NCI-H1092 (cell line): ENCODE results near the gene PARP16.
A peak's percentile ranks its signal among the peaks of the same experiment; 100 is the strongest.
"Not testable (repeated sequence)": the region's sequence is repeated elsewhere in the genome, so short reads cannot be mapped to it uniquely, and the experiment has no call there.

ENCODE experiments used
- DNase-seq: peaks from one replicate; lab custom pipeline; 2025; lab: John Stamatoyannopoulos, UW

Gene PARP16

DNA sequence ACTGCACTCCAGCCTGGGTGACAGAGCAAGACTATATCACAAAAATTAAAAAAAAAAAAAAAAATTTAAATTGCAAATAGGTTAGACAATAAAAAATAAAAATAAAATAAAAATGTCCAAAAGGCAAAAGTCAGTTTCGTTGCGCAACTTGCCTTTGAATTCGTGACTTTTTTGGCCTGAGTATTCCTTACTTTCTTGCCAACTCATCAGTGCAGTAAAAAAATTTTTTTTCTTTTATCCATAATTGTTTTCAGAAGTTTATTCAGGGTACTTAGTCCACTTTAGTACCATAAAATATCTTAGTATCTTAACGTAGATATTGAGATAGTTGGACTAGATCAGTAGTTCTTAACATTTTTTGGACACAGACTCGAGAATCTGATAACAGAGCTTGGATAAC is 53.0 kb downstream of the PARP16 start:
- no peak for DNase-seq

DNA sequence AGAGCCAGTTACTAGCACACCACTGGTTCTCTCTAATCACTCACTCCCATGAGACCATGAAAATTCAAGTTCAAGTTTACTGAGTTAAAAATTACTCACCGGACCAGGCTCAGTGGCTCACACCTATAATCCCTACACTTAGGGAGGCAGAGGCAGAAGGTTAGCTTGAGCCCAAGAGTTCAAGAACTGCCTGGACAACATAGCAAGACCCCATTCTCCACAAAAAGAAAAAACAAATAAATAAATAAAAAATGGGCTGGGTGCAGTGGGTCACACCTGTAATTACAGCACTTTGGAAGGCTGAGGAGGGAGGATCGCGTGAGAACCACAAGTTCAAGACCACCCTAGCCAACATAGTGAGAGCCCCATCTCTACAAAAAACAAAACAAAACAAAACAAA is 54.2 kb downstream of the PARP16 start:
- no peak for DNase-seq

DNA sequence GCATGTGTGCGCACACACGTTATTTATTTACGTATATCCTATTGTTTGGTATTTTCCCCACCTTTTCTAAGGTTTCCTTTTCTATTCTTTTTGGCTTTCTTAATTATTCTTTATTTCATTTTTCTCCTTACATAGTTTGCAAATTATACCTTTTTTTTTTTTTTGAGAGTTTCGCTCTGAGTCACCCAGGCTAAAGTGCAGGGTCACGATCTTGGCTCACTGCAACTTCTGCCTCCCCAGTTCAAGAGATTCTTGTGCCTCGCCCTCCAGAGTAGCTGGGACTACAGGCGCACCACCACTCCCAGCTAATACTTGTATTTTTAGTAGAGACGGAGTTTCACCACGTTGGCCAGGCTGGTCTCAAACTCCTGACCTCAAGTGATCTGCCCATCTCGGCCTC is 55.4 kb downstream of the PARP16 start:
- DNase-seq, result no peak

DNA sequence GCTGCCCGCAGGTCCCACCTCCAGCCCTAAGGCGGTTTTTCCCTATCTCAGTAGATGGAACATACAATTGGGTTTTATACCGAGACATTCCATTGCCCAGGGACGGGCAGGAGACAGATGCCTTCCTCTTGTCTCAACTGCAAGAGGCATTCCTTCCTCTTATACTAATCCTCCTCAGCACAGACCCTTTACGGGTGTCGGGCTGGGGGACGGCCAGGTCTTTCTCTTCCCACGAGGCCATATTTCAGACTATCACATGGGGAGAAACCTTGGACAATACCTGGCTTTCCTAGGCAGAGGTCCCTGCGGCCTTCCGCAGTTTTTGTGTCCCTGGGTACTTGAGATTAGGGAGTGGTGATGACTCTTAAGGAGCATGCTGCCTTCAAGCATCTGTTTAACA is 59.8 kb downstream of the PARP16 start:
- DNase-seq, result not testable (repeated sequence)

DNA sequence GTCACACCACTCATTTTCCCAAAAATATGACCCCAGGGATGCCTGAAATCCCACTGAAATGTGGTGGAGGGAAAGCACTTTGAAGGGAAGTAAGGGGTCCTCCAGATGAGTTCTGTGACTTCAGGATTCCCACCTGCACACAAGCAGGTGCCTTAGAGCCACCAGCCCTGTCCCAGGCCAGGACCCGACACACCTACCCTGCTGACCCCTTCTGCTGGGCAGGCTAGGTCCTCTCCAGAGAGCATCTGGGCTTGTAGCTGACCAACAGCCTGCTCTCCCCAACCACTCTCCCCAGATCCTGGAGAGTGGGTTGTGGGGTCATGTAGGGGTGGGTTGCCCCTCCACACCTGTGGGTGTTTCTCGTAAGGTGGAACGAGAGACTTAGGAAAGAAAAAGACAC is 60.5 kb downstream of the PARP16 start:
- no peak for DNase-seq

DNA sequence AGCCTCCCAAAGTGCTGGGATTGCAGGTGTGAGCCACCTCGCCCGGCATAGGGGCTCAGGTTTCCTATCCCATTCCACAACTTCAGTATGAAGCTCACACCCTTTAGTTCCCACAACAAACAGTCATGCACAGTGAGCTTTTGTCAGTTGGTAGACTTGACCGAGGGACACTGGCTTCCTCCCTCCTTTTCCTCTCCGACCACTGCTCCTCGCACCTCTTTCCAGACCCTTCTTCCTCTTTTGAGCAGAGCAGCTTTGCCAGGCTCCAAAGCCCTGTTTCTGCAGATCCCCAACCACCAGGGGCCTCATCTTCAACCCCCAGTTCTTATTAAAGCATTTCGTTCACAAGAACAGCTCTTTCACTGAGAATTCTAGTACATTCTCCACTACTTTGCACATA is 62.7 kb downstream of the PARP16 start:
- no peak for DNase-seq

DNA sequence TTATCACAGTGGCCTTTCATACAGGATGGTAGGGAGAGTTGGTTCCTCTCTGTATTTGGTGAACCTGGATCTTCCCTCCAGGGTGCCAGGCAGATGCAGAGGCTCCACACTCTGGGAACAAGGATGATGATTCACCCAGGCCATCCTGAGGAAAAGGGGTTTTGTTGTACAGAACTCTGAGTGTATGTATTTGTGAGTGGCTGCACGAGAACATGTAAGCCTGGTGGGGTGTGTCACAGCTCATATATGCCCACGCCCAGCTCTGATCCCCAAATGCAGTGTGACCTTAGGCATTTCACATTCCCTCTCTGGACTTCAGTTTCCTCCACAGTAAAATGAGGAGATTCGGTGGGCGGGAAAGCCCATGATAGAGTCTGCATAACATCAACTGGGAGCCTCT is 63.8 kb downstream of the PARP16 start:
- no peak for DNase-seq

DNA sequence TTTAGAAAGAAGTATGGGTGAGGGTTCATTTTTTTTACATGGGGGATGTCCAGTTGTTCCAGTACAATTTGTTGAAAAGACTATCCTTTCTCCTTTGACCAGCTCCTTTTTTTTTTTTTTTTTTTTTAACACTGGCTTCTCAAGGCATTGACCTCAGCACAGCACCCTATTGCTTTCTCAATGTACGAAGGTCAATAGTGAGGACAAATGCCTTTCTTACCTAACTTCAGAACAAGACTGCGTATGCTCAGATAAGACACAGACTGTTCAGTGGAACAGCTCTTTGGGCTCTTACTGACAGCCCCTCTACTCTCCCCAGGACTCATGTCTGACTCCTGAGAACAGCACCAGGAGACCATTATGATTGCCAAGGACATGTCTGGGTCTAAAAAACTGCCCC is 65.0 kb downstream of the PARP16 start:
- DNase-seq, result no peak

DNA sequence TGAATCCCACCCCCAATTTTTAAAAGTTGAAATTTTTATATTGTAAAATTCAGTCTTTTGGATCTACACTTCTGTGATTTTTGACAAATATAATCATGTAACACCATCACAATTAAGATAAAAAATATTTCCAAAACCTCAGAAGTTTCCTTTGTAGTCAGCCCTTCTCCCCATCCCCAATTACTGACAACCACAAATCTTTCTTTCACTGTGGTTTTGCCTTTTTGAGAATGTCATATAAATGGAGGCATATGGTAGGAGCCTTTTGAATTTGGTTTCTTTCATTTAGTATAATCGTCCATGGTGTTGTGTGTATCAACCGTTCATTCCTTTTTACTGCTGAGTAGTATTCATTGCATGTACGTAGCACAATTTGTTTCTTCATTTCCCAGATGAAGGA is 67.5 kb downstream of the PARP16 start:
- DNase-seq, result no peak

DNA sequence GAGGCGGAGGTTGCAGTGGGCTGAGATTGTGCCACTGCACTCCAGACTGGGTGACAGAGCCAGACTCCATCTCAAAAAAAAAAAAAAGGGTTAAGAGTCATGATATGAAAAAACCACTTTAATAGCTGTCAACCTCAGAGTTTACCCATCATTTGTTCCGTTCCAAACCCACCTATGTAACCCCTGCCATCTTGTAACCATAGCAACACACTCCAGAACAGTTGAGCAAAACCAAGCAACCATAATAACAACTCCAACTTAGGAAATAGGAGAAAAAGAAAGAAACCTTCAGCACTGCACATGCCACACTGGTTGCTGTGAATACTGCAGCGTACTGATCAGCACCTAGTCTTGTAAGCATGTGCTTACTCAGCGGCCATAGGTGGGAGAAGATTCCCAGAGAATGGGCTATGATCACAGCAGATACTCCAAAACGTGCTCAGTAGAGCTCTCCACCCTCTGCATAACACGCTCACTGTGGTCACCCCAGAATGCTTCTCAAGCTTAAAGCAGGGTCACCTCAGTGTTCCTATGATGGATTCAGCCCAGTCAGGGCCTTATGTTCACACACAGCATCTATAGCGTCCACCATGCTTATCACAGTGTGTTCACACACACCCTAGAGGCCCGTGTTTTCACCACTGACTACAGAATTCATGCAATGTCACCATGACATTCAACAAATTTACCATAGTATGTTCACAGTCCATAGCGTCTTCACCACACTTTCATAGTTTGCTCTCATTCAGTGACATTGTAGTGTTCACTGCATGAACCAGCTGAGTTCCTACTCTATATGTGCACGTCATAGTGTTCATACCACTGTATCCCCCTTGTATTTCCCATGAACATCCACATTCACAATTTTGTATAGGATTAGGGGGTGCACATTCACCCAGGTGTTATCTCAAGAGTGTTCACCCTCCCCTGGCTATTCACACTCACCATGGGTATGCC is 68.9 kb downstream of the PARP16 start:
- no peak for DNase-seq

DNA sequence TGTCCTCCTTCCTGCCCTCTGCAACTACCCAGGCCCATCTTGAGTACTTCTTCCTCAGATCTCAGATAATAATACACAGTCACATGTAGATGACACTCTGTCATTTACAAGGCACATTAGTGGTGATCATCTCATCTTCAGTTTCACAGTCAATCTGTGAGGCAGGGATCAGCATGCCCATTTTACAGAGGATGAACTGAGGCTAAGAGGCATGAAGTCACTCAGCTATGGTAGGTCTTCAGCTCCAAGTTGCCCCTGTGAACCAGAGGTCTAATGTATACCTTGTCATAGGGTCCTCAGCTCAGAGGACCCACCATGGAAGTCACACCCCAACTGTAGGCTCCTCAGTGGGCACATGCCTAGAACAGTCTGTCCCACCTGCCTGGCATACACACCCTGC is 71.2 kb downstream of the PARP16 start:
- DNase-seq, result no peak

DNA sequence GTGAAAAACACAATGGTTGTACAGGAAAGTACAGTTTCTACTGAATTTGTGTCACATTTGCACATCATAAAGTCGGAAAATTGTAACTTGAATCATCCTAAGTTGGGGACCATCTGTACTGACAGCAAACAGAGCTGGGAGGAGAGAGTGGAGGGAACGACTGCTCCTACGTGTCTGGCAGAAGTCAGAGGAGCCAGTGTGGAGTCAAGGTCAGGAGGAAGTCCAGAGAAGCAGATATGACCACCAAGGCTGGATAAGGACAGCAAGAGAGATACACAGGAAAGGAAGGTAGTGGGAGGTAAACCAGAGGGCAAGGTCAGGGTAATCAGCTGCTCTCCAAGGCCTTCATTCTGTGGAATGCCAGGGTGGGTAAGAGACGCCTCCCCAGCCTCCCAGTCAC is 72.7 kb downstream of the PARP16 start:
- DNase-seq, result no peak

DNA sequence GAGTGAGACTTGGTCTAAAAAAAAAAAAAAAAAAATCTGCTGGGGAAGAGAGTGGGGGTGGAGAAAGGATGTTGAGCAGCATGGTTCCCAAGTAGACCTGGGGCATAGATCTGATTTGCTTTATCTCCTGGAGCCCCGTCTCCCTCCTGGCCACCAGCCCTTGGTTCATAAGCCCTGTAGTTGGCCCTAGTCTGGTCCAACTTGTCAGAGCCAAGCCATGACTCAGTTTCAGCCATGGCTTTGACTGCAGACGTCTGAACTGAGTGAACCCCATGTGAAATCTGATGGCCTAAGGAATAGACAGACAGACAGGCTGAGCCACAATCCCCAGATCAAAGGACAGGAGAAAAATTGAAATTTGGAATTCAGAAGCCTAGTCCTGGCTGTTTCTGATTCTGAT is 73.4 kb downstream of the PARP16 start:
- no peak for DNase-seq

DNA sequence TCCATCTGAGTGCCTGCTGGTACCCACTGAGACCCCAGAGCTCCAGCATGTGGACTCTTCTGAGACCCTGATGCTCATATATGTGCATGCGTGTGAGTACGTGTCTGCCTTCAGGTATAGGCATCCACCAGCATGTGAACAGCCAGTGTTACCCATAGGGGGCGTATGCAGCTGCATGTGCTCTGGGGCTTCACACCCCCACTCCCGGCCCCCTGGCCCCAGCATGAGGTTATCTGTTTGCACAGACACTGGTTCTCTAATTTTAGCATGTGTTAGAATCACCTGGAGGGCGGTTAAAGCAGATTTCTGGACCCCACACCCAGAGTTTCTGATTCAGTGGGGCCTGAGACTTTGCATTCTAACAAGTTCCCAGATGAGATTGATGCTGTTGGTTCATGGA is 74.6 kb downstream of the PARP16 start:
- no peak for DNase-seq

DNA sequence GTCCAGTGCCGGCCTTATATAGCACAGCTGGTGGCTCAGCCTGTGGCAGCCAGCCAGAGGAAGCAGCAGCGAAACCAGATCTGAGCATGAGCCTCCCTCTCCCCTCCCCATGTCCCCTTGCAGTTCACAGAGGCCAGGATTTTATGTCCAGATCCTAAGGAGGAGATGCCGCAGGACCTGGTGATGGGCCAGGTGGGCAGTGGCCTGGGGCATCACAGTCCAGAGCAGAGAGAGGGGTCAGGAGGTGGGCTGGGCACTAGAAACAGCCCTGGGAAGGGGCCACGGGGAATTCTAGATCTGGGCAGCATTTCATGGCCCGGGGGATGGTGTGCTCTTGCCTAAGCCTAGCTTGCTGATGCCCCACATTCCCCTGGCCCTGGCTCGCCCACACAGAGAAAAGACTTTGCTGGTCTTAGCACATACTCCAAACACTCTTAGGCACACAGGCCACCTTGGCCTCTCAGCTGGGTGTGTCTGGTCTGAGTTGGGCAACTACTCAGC is 75.2 kb downstream of the PARP16 start:
- peak; percentile 7 for DNase-seq

DNA sequence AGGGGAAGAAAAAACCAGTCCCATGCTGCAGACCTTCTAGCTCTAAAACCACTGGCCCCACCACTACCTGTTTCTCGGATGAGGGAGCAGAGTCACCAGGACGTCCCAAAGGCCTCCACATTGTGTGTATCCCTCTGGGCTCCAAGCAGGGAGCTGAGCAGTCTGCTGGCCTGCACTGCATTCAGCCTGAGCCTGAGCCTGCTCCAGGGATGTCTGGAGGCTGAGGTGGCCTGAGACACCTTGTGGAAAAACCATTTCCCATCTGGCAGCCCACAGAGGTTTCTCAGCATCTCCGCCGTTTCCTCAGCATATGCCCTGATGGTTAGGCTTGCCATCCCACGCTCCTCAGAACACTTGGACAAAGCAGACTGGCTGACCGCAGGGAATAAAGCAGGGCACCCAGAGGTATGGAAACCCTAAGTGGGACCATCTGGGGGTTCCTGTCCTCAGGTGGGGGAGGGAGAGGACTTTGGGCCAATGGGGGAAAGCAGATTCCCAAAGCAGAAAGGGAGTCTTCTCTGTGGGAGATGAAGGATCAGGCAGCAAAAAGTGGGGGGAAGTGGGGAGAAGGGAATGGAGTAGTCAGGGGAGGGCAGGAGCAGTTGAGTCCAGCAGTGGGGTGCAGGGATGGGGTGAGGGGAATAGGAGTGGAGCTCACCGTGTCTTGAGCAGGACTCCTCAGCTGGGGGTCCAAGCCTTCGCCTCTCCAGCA is 75.8 kb downstream of the PARP16 start, which contains the start of gene CILP:
Gene CILP, minus strand, starts transcription at position 704 of the 712 bp plus-strand sequence. CDS start 1,718 bp downstream, outside the sequence.
- no peak for DNase-seq

DNA sequence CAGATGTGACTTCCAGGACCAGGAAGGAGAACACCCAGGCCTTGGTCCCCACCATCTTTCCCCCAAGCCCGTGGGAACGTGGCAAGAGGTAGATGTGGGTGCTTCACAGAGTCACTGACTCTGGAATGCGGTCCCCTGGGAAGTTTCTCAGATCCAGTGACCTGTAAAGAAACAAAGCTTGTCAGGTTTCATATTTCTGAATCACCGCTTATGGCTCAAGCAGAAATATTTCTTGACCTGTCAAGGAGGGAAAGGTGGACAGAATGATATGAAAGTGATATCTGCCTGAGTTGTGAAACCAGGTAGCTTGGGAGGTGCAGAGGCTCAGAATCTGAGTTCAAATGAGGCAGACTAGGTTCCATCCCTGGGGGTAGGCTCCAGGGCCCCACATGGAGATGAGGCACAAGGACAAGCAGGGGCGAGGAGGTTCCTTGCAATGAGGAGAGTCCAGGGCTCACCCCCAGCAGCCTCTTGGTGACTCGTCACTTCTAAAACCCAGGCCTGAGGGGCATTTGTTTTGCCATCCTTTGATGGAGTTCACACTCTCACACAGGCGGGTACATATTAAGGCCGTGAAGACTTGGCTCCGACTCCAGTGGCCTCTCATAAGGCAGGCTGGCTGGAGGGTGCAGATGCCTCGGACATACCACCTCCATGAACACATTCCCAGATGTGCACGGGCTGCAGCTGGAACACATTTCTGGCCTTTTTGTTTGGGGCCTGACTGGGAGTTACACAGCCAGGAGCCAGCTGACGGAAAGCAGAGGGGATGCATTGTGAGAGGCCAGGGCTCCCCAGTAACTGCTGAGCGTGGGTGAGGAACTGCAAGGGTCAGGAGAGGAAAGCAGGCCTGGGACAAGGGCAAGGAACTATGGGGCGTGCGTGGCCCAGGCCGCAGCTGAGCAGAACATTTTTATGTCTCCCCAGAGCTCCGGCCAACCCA is 76.7 kb downstream of the PARP16 start:
- DNase-seq, result no peak

DNA sequence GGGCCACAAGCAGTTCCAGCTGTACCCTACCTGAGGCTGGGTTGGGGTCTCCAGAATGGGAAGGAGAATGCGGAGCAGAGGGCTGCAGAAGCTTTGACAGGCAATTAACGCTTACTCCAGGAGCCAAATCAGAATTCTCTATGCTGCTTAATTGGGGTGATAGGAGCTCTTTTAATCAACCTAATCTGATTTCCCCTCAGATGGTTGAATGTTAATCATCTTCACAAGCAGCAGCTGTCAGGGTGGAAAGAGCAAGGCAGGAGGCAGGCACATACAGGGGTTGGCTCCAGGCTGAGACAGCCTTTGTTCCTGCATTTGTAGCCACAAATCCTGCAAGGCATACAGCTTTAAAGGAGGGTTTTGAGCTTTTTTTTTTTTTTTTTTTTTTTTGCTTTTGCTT is 78.0 kb downstream of the PARP16 start:
- no peak for DNase-seq
